Common myeloid progenitor, CD34-positive (primary cell): ENCODE data around the gene NDUFA7.
A peak's percentile ranks its signal among the peaks of the same experiment; 100 is the strongest.
"Not testable (repeated sequence)": the region's sequence is repeated elsewhere in the genome, so short reads cannot be mapped to it uniquely, and the experiment has no call there.

ENCODE experiments used
- CTCF ChIA-PET: fragments of 350-600 bp; sonication (Branson Sonifier 250); formaldehyde crosslinking; loops from one replicate; lab custom pipeline; 2021; ENCODE audit warnings: antibody characterized with exemption; lab: Charles Lee
- POLR2A ChIA-PET: fragments of 350-600 bp; sonication (Branson Sonifier 250); formaldehyde crosslinking; loops from one replicate; lab custom pipeline; 2021; ENCODE audit warnings: antibody characterized with exemption; lab: Charles Lee
- DNase-seq, 3 donors: peaks; one replicate each; pipeline versions ENCODE4 v3.0.0 to v3.0.0-alpha.2; 2013
- H3K27ac ChIP-seq, 2 experiments: 1 replicate in 1 of 2; 2 replicates in 1 of 2; pipeline ENCODE4 v1.7.0; 2013; ENCODE audit warnings: inconsistent platforms in 2 of 2, low read length in 2 of 2, mild to moderate bottlenecking in 2 of 2, low read depth in 1 of 2, moderate library complexity in 1 of 2; ENCODE audit not compliant: severe bottlenecking in 2 of 2, insufficient read depth in 1 of 2, poor library complexity in 1 of 2
- H3K27me3 ChIP-seq, 5 experiments: replicated peaks in 2 of 5; 1 replicate in 3 of 5; 2 replicates in 2 of 5; pipeline versions ENCODE4 v1.6.1 to v1.7.0; 2013; ENCODE audit warnings: low read length in 4 of 5, mild to moderate bottlenecking in 2 of 5, moderate library complexity in 2 of 5, inconsistent platforms in 1 of 5; ENCODE audit not compliant: insufficient read depth in 5 of 5, control insufficient read depth in 4 of 5
- H3K36me3 ChIP-seq, 4 experiments: 1 replicate in 2 of 4; 2 replicates in 2 of 4; pipeline versions ENCODE4 v1.6.1 to v1.7.0; 2013; ENCODE audit warnings: low read length in 3 of 4, control low read depth in 1 of 4, mild to moderate bottlenecking in 1 of 4; ENCODE audit not compliant: control insufficient read depth in 4 of 4, insufficient read depth in 4 of 4
- H3K4me1 ChIP-seq, 4 experiments: 1 replicate in 3 of 4; 2 replicates in 1 of 4; pipeline versions ENCODE4 v1.6.1 to v1.7.1; 2013; ENCODE audit warnings: low read length in 3 of 4, mild to moderate bottlenecking in 3 of 4, control low read depth in 1 of 4, inconsistent platforms in 1 of 4, moderate library complexity in 1 of 4; ENCODE audit not compliant: control insufficient read depth in 4 of 4, insufficient read depth in 4 of 4; ENCODE audit errors: control extremely low read depth in 1 of 4
- H3K4me3 ChIP-seq, 7 experiments: 1 replicate in 4 of 7; 2 replicates in 3 of 7; pipeline versions ENCODE4 v1.5.1 to v1.7.0; 2013; ENCODE audit warnings: mild to moderate bottlenecking in 7 of 7, low read length in 6 of 7, moderate library complexity in 6 of 7, inconsistent platforms in 2 of 7, low read depth in 2 of 7, control low read depth in 1 of 7; ENCODE audit not compliant: insufficient read depth in 4 of 7, control insufficient read depth in 1 of 7; ENCODE audit errors: extremely low read depth in 1 of 7
- H3K9me3 ChIP-seq, 5 experiments: 1 replicate in 4 of 5; 2 replicates in 1 of 5; pipeline versions ENCODE4 v1.6.1 to v1.7.1; 2013; ENCODE audit warnings: low read length in 4 of 5, mild to moderate bottlenecking in 2 of 5, inconsistent platforms in 1 of 5, low read depth in 1 of 5, moderate library complexity in 1 of 5; ENCODE audit not compliant: control insufficient read depth in 4 of 5, insufficient read depth in 2 of 5; ENCODE audit errors: control extremely low read depth in 1 of 5
- WGBS: methylation state at CpG from one replicate; pipeline ENCODE4 v1.1.5; 2013; ENCODE audit not compliant: insufficient coverage; 5-methylcytosine and 5-hydroxymethylcytosine counted together

NDUFA7 gene

DNA sequence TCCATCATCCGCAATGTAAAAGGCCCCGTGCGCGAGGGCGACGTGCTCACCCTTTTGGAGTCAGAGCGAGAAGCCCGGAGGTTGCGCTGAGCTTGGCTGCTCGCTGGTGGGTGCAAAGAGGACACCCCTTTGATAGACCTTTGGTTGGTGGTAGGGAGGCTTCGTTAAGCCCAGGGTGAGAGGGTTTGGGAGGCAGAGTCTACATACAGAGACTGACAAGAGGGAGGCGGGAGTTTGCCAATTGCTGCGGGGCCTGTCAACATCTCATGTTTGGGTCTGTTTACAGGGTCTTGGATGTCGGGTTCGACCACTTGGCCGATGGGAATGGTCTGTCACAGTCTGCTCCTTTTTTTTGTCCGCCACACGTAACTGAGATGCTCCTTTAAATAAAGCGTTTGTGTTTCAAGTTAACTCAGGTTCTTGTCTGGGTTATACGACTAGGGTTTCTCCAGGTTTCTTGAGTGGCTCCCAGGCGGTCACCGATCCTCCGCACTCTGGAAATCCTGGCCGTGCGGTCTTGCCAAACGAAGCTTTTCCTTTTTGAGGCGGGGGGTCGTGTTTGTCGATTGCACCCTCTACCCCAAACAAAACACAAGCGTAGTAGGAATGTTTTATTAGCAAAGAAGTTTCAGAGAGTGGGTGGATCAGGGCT is 937 bp upstream of the NDUFA7 start:
- Histone ChIP-seq H3K36me3 (peaks cover 0 to 16% (median 7%) of the 10 kb centered on the region in 4 experiments), H3K4me3 (peak overlapping the region; percentile 87 to 100 (median 93)), H3K27me3 (peaks cover 0 to 4% (median 2%) of the 10 kb centered on the region in 5 experiments), H3K9me3 (peaks cover 0 to 4% (median 3%) of the 10 kb centered on the region in 5 experiments), H3K4me1 (peaks cover 5 to 42% (median 34%) of the 10 kb centered on the region in 4 experiments), H3K27ac (peak overlapping the region; percentile 94 to 97)
- ChIA-PET POLR2A (no interaction called here), CTCF (no interaction called here)
- no peak for DNase-seq
- 42% methylated on average over 19 of the region's 30 CpGs for WGBS

DNA sequence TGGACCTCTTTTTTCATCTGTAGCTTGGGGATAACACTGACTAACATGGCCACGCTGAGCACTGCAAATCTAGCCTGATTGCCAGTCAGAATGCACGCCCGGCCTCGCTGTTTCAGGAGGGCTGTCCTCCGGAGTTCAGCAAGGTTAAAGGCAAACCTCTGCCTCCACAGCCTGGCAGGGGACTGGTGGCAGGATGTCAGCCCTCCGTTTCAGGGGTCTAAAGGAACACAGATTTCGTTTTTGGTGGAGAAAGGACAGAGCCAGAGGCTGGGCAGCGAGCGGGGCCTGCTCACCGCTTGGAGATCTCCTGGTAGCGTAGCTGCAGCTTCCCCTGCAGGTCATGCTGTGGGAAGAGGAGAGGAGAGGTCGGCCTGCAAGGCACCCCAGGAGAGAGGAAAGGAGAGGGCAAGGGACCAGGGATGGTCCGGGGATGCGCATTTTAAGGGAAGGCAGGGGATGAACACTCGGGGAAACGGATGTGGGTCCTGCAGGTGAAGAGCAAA is 560 bp downstream of the NDUFA7 start:
- ChIA-PET POLR2A (interaction anchor here (1.6 kb wide), 1 partner anchor 13 kb away, joined by 4 read pairs; no protein-coding TSS in a partner anchor), CTCF (interaction anchor here (0.7 to 1.6 kb wide), 3 partner anchors 9 to 12 kb away, joined by 3 to 4 read pairs (median 3); no protein-coding TSS in a partner anchor)
- no peaks in the 10 kb centered on the region for H3K27me3 ChIP-seq
- H3K9me3 ChIP-seq: no peaks in the 10 kb centered on the region
- peak overlapping the region; percentile 87 to 100 (median 93) for H3K4me3 ChIP-seq
- peaks cover 5 to 44% (median 37%) of the 10 kb centered on the region in 4 experiments for H3K4me1 ChIP-seq
- H3K27ac ChIP-seq: peak overlapping the region; percentile 94 to 97
- no peak for DNase-seq
- 13% methylated on average over 16 of the region's 16 CpGs for WGBS
- peaks cover 0 to 22% (median 14%) of the 10 kb centered on the region in 4 experiments for H3K36me3 ChIP-seq

DNA sequence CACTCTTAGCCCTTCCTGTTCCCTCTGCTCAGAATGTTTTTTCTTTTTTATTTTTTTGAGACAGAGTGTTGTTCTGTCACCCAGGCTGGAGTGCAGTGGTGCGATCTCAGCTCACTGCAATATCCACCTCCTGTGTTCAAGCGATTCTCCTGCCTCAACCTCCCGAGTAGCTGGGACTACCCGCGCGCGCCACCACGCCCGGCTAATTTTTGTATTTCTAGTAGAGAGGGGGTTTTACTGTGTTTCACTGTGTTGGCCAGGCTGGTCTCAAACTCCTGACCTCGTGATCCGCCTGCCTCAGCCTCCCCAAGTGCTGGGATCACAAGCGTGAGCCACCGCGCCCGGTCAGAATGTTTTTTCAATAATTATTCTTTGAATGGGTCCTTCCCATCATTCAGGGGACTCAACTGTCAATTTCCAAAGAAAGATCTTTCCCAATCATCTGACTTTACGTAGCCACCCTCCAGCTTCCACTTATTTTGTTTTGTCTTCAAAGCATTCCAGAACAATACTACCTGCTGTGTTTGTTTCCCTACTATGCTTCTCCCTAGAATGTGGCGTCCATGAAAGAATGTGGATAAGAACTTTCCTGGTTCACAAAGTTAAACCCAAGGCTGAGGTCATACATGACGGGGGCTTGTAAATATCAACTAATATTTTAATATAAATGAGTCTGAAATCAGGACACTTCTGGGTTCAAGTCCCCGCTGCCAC is 1.2 kb downstream of the NDUFA7 start:
- peak overlapping the region; percentile 87 to 100 (median 93) for H3K4me3 ChIP-seq
- 96% methylated on average over 10 of the region's 19 CpGs for WGBS
- H3K4me1 ChIP-seq: peaks cover 5 to 44% (median 37%) of the 10 kb centered on the region in 4 experiments
- ChIA-PET POLR2A (interaction anchor here (1.6 kb wide), 1 partner anchor 14 kb away, joined by 4 read pairs; no protein-coding TSS in a partner anchor), CTCF (interaction anchor here (0.7 to 1.6 kb wide), 3 partner anchors 9 to 11 kb away, joined by 3 to 4 read pairs (median 3); no protein-coding TSS in a partner anchor)
- H3K27me3 ChIP-seq: no peaks in the 10 kb centered on the region
- H3K27ac ChIP-seq: peak overlapping the region in 1 of 2 experiments; percentile 97
- peaks cover 0 to 29% (median 17%) of the 10 kb centered on the region in 4 experiments for H3K36me3 ChIP-seq
- no peak for DNase-seq
- H3K9me3 ChIP-seq: no peaks in the 10 kb centered on the region

DNA sequence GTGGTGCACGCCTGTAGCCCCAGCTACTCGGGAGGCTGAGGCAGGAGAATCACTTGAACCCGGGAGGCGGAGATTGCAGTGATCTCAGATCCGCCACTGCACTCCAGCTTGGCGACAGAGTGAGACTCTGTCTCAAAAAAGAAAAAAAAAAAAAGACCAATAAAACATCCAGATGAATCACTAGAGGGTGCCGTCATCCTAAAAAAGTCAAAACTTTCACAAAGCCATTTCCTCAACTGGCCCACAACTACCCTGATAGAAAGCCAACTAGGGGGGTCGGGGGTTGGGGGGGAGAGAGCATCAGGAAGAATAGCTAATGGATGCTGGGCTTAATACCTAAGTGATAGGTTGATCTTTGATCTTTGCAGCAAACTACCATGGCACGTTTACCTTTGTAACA is 2.3 kb downstream of the NDUFA7 start:
- CTCF ChIA-PET: interaction anchor here (0.9 kb wide), 1 partner anchor 9 kb away, joined by 5 read pairs; no protein-coding TSS in a partner anchor
- 100% methylated on average over 1 of the region's 9 CpGs for WGBS
- POLR2A ChIA-PET, H3K27ac ChIP-seq, H3K9me3 ChIP-seq, H3K4me3 ChIP-seq, H3K27me3 ChIP-seq: not testable (repeated sequence)
- Histone ChIP-seq H3K4me1 (peaks cover 5 to 38% (median 33%) of the 10 kb centered on the region in 4 experiments), H3K36me3 (peaks cover 0 to 33% (median 20%) of the 10 kb centered on the region in 4 experiments)
- DNase-seq: peak in 2 of 3 donors; percentile 53 to 57

DNA sequence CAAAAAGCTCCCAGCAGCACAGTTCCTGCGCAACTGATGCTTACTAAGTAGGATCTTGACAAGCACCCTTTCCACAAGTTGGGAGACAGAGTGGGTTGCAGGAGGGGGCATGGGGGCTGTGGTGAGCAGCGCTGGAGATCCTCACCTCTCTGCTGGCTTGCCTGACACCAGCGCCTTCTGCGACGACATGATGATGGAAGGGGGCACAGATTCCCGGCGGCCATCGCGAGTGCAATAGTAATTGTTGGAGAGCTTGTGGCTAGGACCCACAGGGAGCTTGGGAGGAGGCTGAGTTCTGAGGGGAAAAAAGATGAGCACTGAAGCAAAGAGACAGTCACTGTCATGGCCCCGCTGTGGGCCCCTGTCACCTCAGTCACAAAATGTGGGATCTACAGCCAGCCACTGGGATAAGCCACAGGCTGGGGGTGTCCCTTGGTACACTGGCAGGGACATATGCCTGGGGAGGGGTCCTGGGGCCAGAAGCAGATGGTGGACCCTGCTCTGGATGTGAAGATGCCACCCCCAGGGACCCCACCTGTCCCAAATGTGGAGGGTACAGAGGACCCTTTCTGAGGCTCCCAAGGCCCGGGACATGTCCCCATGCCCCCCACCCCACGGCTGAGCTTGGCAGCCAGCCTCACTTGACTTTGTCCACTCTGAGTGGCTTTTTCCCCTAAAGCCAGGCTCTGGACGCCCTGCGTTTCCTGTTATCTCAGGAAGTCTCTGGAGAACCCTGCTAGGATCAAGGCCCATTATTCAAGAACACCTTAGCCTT is 4.6 kb downstream of the NDUFA7 start:
- ChIA-PET CTCF (interaction anchor here (0.6 to 0.8 kb wide), 2 partner anchors 10 to 1882 kb away, joined by 3 read pairs; no protein-coding TSS in a partner anchor), POLR2A (no interaction called here)
- Histone ChIP-seq H3K27ac (no peak overlapping the region), H3K4me3 (no peak overlapping the region), H3K9me3 (no peaks in the 10 kb centered on the region), H3K27me3 (no peaks in the 10 kb centered on the region), H3K36me3 (peaks cover 3 to 36% (median 20%) of the 10 kb centered on the region in 4 experiments), H3K4me1 (peaks cover 3 to 22% (median 15%) of the 10 kb centered on the region in 4 experiments)
- no peak for DNase-seq
- 94% methylated on average over 13 of the region's 14 CpGs for WGBS

DNA sequence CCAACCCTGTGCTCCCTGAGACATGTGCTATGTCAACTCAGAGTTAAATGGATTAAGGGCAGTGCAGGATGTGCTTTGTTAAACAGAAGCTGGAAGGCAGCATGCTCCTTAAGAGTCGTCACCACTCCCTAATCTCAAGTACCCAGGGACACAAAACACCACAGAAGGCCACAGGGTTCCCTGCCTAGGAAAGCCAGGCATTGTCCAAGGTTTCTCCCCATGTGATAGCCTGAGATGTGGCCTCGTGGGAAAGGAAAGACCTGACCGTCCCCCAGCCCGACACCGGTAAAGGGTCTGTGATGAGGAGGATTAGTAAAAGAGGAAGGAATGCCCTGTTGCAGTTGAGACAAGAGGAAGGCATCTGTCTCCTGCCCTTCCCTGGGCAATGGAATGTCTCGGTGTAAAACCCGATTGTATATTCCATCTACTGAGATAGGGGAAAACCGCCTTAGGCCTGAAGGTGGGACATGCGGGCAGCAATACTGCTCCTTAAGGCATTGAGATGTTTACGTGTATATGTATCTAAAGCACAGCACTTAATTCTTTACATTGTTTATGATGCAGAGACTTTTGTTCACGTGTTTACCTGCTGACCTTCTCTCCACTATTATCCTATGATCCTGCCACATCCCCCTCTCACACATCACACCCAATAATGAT is 6.1 kb downstream of the NDUFA7 start:
- H3K27ac ChIP-seq, POLR2A ChIA-PET, CTCF ChIA-PET, H3K9me3 ChIP-seq, H3K27me3 ChIP-seq, H3K4me3 ChIP-seq, DNase-seq: not testable (repeated sequence)
- 93% methylated on average over 6 of the region's 11 CpGs for WGBS
- H3K4me1 ChIP-seq: peaks cover 0 to 14% (median 8%) of the 10 kb centered on the region in 4 experiments
- H3K36me3 ChIP-seq: peaks cover 3 to 48% (median 26%) of the 10 kb centered on the region in 4 experiments
